Caco-2 (cell line): ENCODE results near the gene ETV2. TPM values are rescaled to one million over a fixed set of nuclear protein-coding genes. Genes with fewer than 3 reads are reported as not detected.
"Not testable (repeated sequence)": the region's sequence is repeated elsewhere in the genome, so short reads cannot be mapped to it uniquely, and the experiment has no call there.

Source experiments
- BruUV-seq: library from RNA; stranded (reverse); fragments of 400-500 nt; replicated peaks from 2 replicates; lab custom pipeline; 2021; lab: Mats Ljungman, UMichigan
- CTCF ChIA-PET: fragments of 300-600 bp; sonication (Branson Sonifier 250); formaldehyde crosslinking; loops from one replicate; lab custom pipeline; 2022; ENCODE audit warnings: antibody characterized with exemption; lab: Charles Lee
- POLR2A ChIA-PET: fragments of 300-600 bp; sonication (Branson Sonifier 250); formaldehyde crosslinking; loops from one replicate; lab custom pipeline; 2022; ENCODE audit warnings: antibody characterized with exemption; lab: Charles Lee
- DNase-seq, 2 experiments: peaks; one replicate each; pipeline versions ENCODE4 v3.0.0 to v3.0.0-alpha.2; 2020 to 2022
- H3K27me3 ChIP-seq: replicated peaks from 2 replicates; pipeline ENCODE4 v1.6.0; 2011; ENCODE audit warnings: low read length; ENCODE audit not compliant: control insufficient read depth, insufficient read depth
- H3K36me3 ChIP-seq: 2 replicates; pipeline ENCODE4 v1.5.1; 2011; ENCODE audit warnings: low read length; ENCODE audit not compliant: control insufficient read depth, insufficient read depth
- H3K4me1 ChIP-seq: fragments of 250-450 bp; sonication (Bioruptor Pico); 2 replicates; pipeline ENCODE4 v1.5.1; 2020; ENCODE audit warnings: mild to moderate bottlenecking
- H3K4me3 ChIP-seq: 2 replicates; pipeline ENCODE4 v1.5.1; 2011; ENCODE audit warnings: low read depth, mild to moderate bottlenecking, control low read depth, low read length
- H3K9me3 ChIP-seq: fragments of 250-450 bp; sonication (Bioruptor Pico); 2 replicates; pipeline ENCODE4 v1.5.1; 2020; ENCODE audit warnings: mild to moderate bottlenecking, moderate library complexity
- H3K27ac Mint-ChIP-seq: one replicate; pipeline ENCODE4 v1.8.0; 2022; ENCODE audit warnings: mixed read lengths; ENCODE audit not compliant: unreplicated experiment
- H3K27me3 Mint-ChIP-seq: one replicate; pipeline ENCODE4 v1.8.0; 2022; ENCODE audit warnings: mixed read lengths; ENCODE audit not compliant: insufficient read depth, unreplicated experiment
- H3K36me3 Mint-ChIP-seq: one replicate; pipeline ENCODE4 v1.8.0; 2022; ENCODE audit warnings: mild to moderate bottlenecking, mixed read lengths; ENCODE audit not compliant: insufficient read depth, unreplicated experiment
- H3K4me1 Mint-ChIP-seq: one replicate; pipeline ENCODE4 v1.8.0; 2022; ENCODE audit warnings: low read depth, mixed read lengths; ENCODE audit not compliant: unreplicated experiment
- H3K4me3 Mint-ChIP-seq: one replicate; pipeline ENCODE4 v1.8.0; 2022; ENCODE audit warnings: mild to moderate bottlenecking, moderate library complexity, mixed read lengths; ENCODE audit not compliant: unreplicated experiment
- H3K9me3 Mint-ChIP-seq: one replicate; pipeline ENCODE4 v1.8.0; 2022; ENCODE audit warnings: mixed read lengths; ENCODE audit not compliant: unreplicated experiment
- intact Hi-C: fragments of 100-400 bp; cut with micrococcal nuclease; formaldehyde crosslinking; loops from one replicate; pipeline ENCODE4 v1.10.0; 2022; ENCODE audit not compliant: unreplicated experiment
- total RNA-seq: library from RNA; stranded (reverse); gene quantifications from 2 replicates; pipeline ENCODE4 v1.2.3, GENCODE V29; 2022
- TF ChIP-seq, protein P1 (sequence below), 2 experiments: fragments of 200-600 bp in 1 of 2; IDR thresholded peaks; 1 replicate in 1 of 2; 2 replicates in 1 of 2; pipeline versions ENCODE4 v1.5.1 to v1.8.0; 2011 to 2022; ENCODE audit warnings: antibody characterized with exemption in 1 of 2, control low read depth in 1 of 2, inconsistent platforms in 1 of 2, low read depth in 1 of 2, low read length in 1 of 2, mild to moderate bottlenecking in 1 of 2, moderate library complexity in 1 of 2; ENCODE audit not compliant: insufficient read depth in 1 of 2, severe bottlenecking in 1 of 2, unreplicated experiment in 1 of 2

ETV2 gene
- total RNA-seq, 1 experiment from 2014 or later, result 0.77 TPM

DNA sequence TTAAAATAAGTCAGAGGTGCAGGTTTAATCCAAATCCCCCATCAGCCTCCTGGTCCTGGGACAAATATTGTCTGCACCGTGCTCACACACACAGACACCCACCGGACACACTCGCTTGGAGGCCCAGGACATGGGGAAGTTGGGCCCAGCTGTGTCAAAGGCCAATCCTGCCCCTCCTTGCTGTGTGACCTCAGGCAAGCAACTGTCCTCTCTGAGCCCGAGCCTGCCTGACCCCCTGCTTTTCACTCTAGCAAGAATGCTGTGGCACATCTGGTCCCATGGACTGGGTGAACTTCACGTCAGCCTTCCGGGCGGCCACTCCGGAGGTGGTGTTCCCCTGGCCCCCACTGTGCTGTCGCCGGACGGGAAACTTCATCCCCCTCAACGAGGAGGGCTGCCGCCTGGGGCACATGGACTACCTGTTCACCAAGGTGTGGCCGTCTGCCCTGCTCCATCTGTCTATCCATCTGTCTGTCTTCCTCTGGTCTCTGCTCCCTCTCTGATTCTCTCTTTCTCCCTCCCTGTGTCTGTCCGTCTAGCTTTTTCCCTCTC is 34.1 kb downstream of the ETV2 start:
- no TSS peak for BruUV-seq
- H3K4me1 ChIP-seq, result peaks cover 7% of the 10 kb centered on the region; the same call in 1 of the 2 replicates
- peak overlapping the region; percentile 13 for H3K4me3 Mint-ChIP-seq
- POLR2A ChIA-PET, result interaction anchor here (0.6 kb wide), 1 partner anchor 8 kb away, joined by 4 read pairs; no protein-coding TSS in a partner anchor
- no peaks in the 10 kb centered on the region for H3K36me3 ChIP-seq
- H3K27ac Mint-ChIP-seq, result no peak overlapping the region
- TF ChIP-seq, protein P1, sequence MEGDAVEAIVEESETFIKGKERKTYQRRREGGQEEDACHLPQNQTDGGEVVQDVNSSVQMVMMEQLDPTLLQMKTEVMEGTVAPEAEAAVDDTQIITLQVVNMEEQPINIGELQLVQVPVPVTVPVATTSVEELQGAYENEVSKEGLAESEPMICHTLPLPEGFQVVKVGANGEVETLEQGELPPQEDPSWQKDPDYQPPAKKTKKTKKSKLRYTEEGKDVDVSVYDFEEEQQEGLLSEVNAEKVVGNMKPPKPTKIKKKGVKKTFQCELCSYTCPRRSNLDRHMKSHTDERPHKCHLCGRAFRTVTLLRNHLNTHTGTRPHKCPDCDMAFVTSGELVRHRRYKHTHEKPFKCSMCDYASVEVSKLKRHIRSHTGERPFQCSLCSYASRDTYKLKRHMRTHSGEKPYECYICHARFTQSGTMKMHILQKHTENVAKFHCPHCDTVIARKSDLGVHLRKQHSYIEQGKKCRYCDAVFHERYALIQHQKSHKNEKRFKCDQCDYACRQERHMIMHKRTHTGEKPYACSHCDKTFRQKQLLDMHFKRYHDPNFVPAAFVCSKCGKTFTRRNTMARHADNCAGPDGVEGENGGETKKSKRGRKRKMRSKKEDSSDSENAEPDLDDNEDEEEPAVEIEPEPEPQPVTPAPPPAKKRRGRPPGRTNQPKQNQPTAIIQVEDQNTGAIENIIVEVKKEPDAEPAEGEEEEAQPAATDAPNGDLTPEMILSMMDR (IDR thresholded peaks at IDR 0.05; ENCODE audit: insufficient read depth in 1 of 2, low read depth in 1 of 2, low read length in 1 of 2, severe bottlenecking in 1 of 2, unreplicated experiment in 1 of 2), result no peak
- peaks cover 8% of the 10 kb centered on the region for H3K27me3 Mint-ChIP-seq
- H3K27me3 ChIP-seq, result no peaks in the 10 kb centered on the region
- no peak overlapping the region for H3K4me3 ChIP-seq
- DNase-seq, result no peak
- H3K9me3 Mint-ChIP-seq, result no peaks in the 10 kb centered on the region
- peaks cover 23% of the 10 kb centered on the region for H3K4me1 Mint-ChIP-seq
- CTCF ChIA-PET, result no interaction called here
- intact Hi-C loops, result no loop called here
- no peaks in the 10 kb centered on the region for H3K9me3 ChIP-seq
- no peaks in the 10 kb centered on the region for H3K36me3 Mint-ChIP-seq

DNA sequence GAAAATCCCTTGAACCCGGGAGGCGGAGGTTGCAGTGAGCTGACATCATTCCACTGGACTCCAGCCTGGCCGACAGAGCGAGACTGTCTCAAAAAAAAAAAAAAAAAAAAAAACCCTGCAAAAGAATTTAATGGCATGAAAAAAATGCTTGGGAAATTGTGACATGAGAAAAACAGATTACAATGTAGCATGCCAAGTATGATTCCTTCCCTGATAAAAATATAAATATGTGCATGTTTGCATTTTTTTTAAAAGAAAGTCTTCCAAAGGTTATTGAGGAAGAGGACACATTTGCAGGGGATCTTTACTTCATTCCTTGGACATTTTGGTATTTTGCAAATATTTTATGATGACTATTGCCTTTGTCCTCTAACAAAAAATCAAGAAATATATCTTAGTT is 48.3 kb downstream of the ETV2 start:
- Histone ChIP-seq H3K36me3 (no peaks in the 10 kb centered on the region), H3K9me3 (no peaks in the 10 kb centered on the region), H3K4me1 (no peaks in the 10 kb centered on the region), H3K4me3 (no peak overlapping the region), H3K27me3 (no peaks in the 10 kb centered on the region)
- CTCF ChIA-PET, result interaction anchor here (0.7 to 0.9 kb wide), 2 partner anchors 12 to 23 kb away, joined by 5 to 7 read pairs; no protein-coding TSS in a partner anchor
- TF ChIP-seq, protein P1 (IDR thresholded peaks at IDR 0.05; ENCODE audit: insufficient read depth in 1 of 2, low read depth in 1 of 2, low read length in 1 of 2, severe bottlenecking in 1 of 2, unreplicated experiment in 1 of 2), result no peak
- DNase-seq, result no peak
- BruUV-seq, result no TSS peak
- no peak overlapping the region for H3K4me3 Mint-ChIP-seq
- H3K27me3 Mint-ChIP-seq, result no peaks in the 10 kb centered on the region
- no peaks in the 10 kb centered on the region for H3K36me3 Mint-ChIP-seq
- POLR2A ChIA-PET, result no interaction called here
- no peaks in the 10 kb centered on the region for H3K9me3 Mint-ChIP-seq
- H3K27ac Mint-ChIP-seq, result no peak overlapping the region
- peaks cover 6% of the 10 kb centered on the region for H3K4me1 Mint-ChIP-seq
- intact Hi-C loops, result no loop called here

DNA sequence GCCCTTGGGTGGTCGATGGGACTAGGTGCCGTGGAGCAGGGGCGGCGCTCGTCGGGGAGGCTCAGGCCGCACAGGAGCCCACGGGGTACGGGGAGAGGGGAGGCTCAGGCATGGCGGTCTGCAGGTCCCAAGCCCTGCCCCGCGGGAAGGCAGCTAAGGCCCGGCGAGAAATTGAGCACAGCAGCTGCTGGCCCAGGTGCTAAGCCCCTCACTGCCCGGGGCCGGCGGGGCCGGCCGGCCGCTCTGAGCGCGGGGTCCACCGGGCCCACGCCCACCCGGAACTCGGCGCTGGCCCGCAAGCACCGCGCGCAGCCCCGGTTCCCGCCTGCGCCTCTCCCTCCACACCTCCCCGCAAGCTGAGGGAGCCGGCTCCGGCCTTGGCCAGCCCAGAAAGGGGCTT is 49.6 kb downstream of the ETV2 start:
- H3K27me3 ChIP-seq, DNase-seq, H3K36me3 Mint-ChIP-seq, H3K9me3 ChIP-seq, H3K4me3 ChIP-seq, BruUV-seq, POLR2A ChIA-PET, H3K4me3 Mint-ChIP-seq, H3K4me1 Mint-ChIP-seq, H3K9me3 Mint-ChIP-seq, intact Hi-C loops, H3K36me3 ChIP-seq, H3K27me3 Mint-ChIP-seq, H3K27ac Mint-ChIP-seq, H3K4me1 ChIP-seq: not testable (repeated sequence)
- CTCF ChIA-PET, result interaction anchor here (0.7 kb wide), 1 partner anchor 549 kb away, joined by 4 read pairs; no protein-coding TSS in a partner anchor
